Calu3 (cell line): ENCODE data around the gene PAIP2B. TPM values are rescaled to one million over a fixed set of nuclear protein-coding genes. Genes with fewer than 3 reads are reported as not detected.

Experiments
- BruUV-seq: library from RNA; stranded (reverse); fragments of 400-500 nt; replicated peaks from 2 replicates; lab custom pipeline; 2021; lab: Mats Ljungman, UMichigan
- CTCF ChIA-PET: fragments of 300-600 bp; sonication (Branson Sonifier 250); formaldehyde crosslinking; loops from one replicate; lab custom pipeline; 2022; ENCODE audit warnings: antibody characterized with exemption; lab: Charles Lee
- DNase-seq: peaks from one replicate; pipeline ENCODE4 v3.0.0; 2022
- H3K27ac Mint-ChIP-seq: one replicate; pipeline ENCODE4 v1.8.0; 2022; ENCODE audit warnings: mixed read lengths; ENCODE audit not compliant: unreplicated experiment
- H3K27me3 Mint-ChIP-seq: one replicate; pipeline ENCODE4 v1.8.0; 2022; ENCODE audit warnings: mixed read lengths; ENCODE audit not compliant: unreplicated experiment
- H3K36me3 Mint-ChIP-seq: one replicate; pipeline ENCODE4 v1.8.0; 2022; ENCODE audit warnings: mild to moderate bottlenecking, moderate library complexity, mixed read lengths; ENCODE audit not compliant: insufficient read depth, unreplicated experiment
- H3K4me1 Mint-ChIP-seq: one replicate; pipeline ENCODE4 v1.8.0; 2022; ENCODE audit warnings: mild to moderate bottlenecking, low read depth, mixed read lengths; ENCODE audit not compliant: unreplicated experiment
- H3K4me3 Mint-ChIP-seq: one replicate; pipeline ENCODE4 v1.8.0; 2022; ENCODE audit warnings: mild to moderate bottlenecking, low read depth, moderate library complexity, mixed read lengths; ENCODE audit not compliant: unreplicated experiment
- H3K9me3 Mint-ChIP-seq: one replicate; pipeline ENCODE4 v1.8.0; 2022; ENCODE audit warnings: low read depth, mixed read lengths; ENCODE audit not compliant: unreplicated experiment
- CTCF ChIP-seq: fragments of 200-600 bp; IDR thresholded peaks from one replicate; pipeline ENCODE4 v1.8.0; 2022; ENCODE audit warnings: antibody characterized with exemption; ENCODE audit not compliant: unreplicated experiment
- intact Hi-C: fragments of 100-400 bp; cut with micrococcal nuclease; formaldehyde crosslinking; loops from one replicate; pipeline ENCODE4 v1.10.0; 2022; ENCODE audit not compliant: unreplicated experiment
- total RNA-seq: library from RNA; stranded (reverse); gene quantifications from 2 replicates; pipeline ENCODE4 v1.2.3, GENCODE V29; 2022

PAIP2B gene
- total RNA-seq, 1 experiment from 2014 or later, result 3.6 TPM

GRCh38 chr2:71220743-71221142 is 6.2 kb downstream of the PAIP2B start:
- H3K27me3 Mint-ChIP-seq, result no peaks in the 10 kb centered on the region
- H3K36me3 Mint-ChIP-seq, result no peaks in the 10 kb centered on the region
- DNase-seq, result no peak
- H3K9me3 Mint-ChIP-seq, result no peaks in the 10 kb centered on the region
- intact Hi-C loops, result no loop called here
- BruUV-seq, result no TSS peak
- H3K4me3 Mint-ChIP-seq, result no peak overlapping the region
- CTCF ChIA-PET, result no interaction called here
- H3K27ac Mint-ChIP-seq, result no peak overlapping the region
- peaks cover 4% of the 10 kb centered on the region for H3K4me1 Mint-ChIP-seq
- TF ChIP-seq CTCF, result no peak

- no peak for TF ChIP-seq CTCF
- Mint-ChIP-seq H3K27me3 (no peaks in the 10 kb centered on the region), H3K36me3 (no peaks in the 10 kb centered on the region), H3K9me3 (no peaks in the 10 kb centered on the region), H3K4me1 (no peaks in the 10 kb centered on the region), H3K4me3 (no peak overlapping the region), H3K27ac (no peak overlapping the region)
- intact Hi-C loops, result loop anchor here (10.0 kb wide), 1 partner anchor 278 kb away; no protein-coding TSS in a partner anchor
- CTCF ChIA-PET, result no interaction called here
- no peak for DNase-seq
- no TSS peak for BruUV-seq
These were observed 10.4 kb downstream of the PAIP2B start for GRCh38 chr2:71216501-71216900.

GRCh38 chr2:71215447-71215846 is 11.5 kb downstream of the PAIP2B start:
- no peak for DNase-seq
- Mint-ChIP-seq H3K27me3 (no peaks in the 10 kb centered on the region), H3K4me1 (no peaks in the 10 kb centered on the region), H3K27ac (no peak overlapping the region), H3K4me3 (no peak overlapping the region), H3K9me3 (no peaks in the 10 kb centered on the region), H3K36me3 (no peaks in the 10 kb centered on the region)
- intact Hi-C loops, result loop anchor here (10.0 kb wide), 1 partner anchor 279 kb away; no protein-coding TSS in a partner anchor
- TF ChIP-seq CTCF, result no peak
- no TSS peak for BruUV-seq
- CTCF ChIA-PET, result no interaction called here

GRCh38 chr2:71212336-71212735 is 14.6 kb downstream of the PAIP2B start:
- Mint-ChIP-seq H3K27ac (no peak overlapping the region), H3K4me3 (no peak overlapping the region), H3K27me3 (peaks cover 11% of the 10 kb centered on the region), H3K4me1 (no peaks in the 10 kb centered on the region), H3K9me3 (no peaks in the 10 kb centered on the region), H3K36me3 (no peaks in the 10 kb centered on the region)
- intact Hi-C loops, result loop anchor here (10.0 kb wide), 1 partner anchor 282 kb away; no protein-coding TSS in a partner anchor
- no peak for TF ChIP-seq CTCF
- CTCF ChIA-PET, result no interaction called here
- no TSS peak for BruUV-seq
- no peak for DNase-seq
